Activated naive CD4-positive, alpha-beta T cell treated with anti-CD3 and anti-CD28 coated beads for 36 hours (primary cell): ENCODE measurements around the gene QRFP. TPM values are rescaled to one million over a fixed set of nuclear protein-coding genes. Genes with fewer than 3 reads are reported as not detected.

Experiments used
- CTCF ChIA-PET: fragments of 350-600 bp; sonication (Branson Sonifier 250); formaldehyde crosslinking; loops from one replicate; lab custom pipeline; 2021; ENCODE audit warnings: antibody characterized with exemption; lab: Charles Lee
- DNase-seq: peaks from one replicate; pipeline ENCODE4 v3.0.0-alpha.2; 2020
- H3K27ac Mint-ChIP-seq: one replicate; pipeline ENCODE4 v1.8.0; 2021; ENCODE audit warnings: mild to moderate bottlenecking, mixed read lengths
- H3K27me3 Mint-ChIP-seq: one replicate; pipeline ENCODE4 v1.8.0; 2021; ENCODE audit warnings: low read depth, mixed read lengths
- H3K36me3 Mint-ChIP-seq: one replicate; pipeline ENCODE4 v1.8.0; 2021; ENCODE audit warnings: low read depth, mixed read lengths
- H3K4me1 Mint-ChIP-seq: one replicate; pipeline ENCODE4 v1.8.0; 2021; ENCODE audit warnings: low read depth, mixed read lengths
- H3K4me3 Mint-ChIP-seq: one replicate; pipeline ENCODE4 v1.8.0; 2021; ENCODE audit warnings: mild to moderate bottlenecking, moderate library complexity, mixed read lengths
- H3K9me3 Mint-ChIP-seq: one replicate; pipeline ENCODE4 v1.8.0; 2021; ENCODE audit warnings: mixed read lengths
- intact Hi-C: fragments of 100-400 bp; cut with micrococcal nuclease; formaldehyde crosslinking; loops from one replicate; pipeline ENCODE4 v1.15.1; 2023
- total RNA-seq, 2 experiments: library from RNA; stranded (reverse); gene quantifications; one replicate each; pipeline ENCODE4 v1.2.3, GENCODE V29; 2021

The QRFP gene
- total RNA-seq, 2 experiments from 2014 or later = not detected

DNA sequence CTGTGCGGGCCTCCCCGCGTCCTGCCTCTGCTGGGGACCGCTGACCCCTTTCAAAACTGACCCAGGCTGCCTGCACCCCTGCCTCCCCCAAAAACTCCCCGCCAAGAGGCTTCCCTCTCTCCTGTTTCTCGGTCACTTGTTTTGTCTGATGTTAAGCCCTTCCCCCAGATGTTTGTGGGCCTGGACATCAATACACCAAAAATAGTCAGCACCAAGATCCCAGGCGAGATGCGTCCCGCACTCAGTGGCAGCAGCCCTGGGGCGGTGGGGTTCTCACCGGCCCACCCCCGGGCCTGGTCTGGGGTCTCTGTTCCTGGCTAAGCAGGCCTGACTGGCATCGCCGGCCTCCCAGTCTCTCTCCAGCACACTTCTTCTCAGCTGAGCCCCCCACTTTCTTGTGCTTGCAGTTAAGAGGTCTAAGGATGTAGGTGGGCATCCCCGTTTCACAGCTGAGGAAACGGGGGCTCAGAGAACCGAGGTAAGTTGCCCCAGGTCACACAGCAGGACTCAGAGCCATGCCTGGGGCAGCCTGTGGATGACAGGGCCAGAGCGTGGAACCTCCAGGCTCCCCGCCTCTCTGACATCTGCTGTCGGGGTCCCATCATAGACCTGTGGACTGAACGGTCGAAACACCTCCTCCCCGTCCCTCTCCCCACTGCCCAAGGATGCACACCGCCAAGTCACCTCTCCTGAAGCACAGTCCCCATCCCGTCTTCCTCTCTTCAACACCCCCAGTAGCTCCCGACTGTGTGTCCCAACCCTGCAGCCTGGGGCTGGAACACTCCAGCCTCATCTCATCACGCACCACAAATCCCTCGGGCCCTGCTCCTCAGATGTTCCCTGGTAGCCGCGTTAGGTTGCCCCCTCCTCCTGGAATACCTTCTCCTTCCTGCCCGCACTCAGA is 25.6 kb upstream of the QRFP start:
- Mint-ChIP-seq H3K27me3 (peaks cover 6% of the 10 kb centered on the region), H3K4me3 (no peak overlapping the region), H3K27ac (no peak overlapping the region), H3K36me3 (no peaks in the 10 kb centered on the region), H3K9me3 (no peaks in the 10 kb centered on the region), H3K4me1 (no peaks in the 10 kb centered on the region)
- intact Hi-C loops = no loop called here
- no peak for DNase-seq
- CTCF ChIA-PET = interaction anchor here (0.6 kb wide), 1 partner anchor 618 kb away, joined by 5 read pairs; no protein-coding TSS in a partner anchor

GRCh38 chr9:130921300-130921988 is 24.8 kb upstream of the QRFP start:
- no peak overlapping the region for H3K27ac Mint-ChIP-seq
- CTCF ChIA-PET = interaction anchor here (0.6 kb wide), 1 partner anchor 619 kb away, joined by 5 read pairs; no protein-coding TSS in a partner anchor
- H3K27me3 Mint-ChIP-seq = peaks cover 6% of the 10 kb centered on the region
- H3K4me1 Mint-ChIP-seq = no peaks in the 10 kb centered on the region
- no peak overlapping the region for H3K4me3 Mint-ChIP-seq
- H3K9me3 Mint-ChIP-seq = no peaks in the 10 kb centered on the region
- DNase-seq = no peak
- intact Hi-C loops = no loop called here
- no peaks in the 10 kb centered on the region for H3K36me3 Mint-ChIP-seq

DNA sequence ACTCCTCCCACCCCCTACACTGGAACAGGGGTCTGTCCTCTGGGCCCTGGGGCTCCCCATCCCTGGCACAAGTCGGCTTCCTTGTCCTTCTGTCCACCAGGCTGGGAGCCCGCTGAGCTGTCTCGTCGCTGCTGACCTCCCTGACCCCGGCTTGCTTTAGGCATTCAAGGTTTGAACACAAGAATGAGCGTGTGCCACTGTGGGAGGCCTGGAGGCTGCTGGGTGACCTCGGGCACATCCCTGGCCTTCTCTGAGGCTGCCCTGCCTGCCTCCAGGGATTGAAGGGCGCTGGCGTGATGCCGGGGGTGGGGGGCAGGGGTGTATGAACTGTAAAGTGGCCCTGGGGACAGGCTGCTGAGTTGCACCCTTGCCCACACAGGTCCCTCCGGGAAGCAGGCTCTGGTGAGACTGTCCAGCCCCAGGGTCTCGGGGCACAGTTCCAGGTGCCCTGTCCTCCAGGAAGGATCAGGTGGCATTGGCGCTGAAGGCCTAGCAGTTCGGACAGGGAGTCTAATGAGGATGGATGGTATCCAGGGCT is 24.2 kb upstream of the QRFP start:
- CTCF ChIA-PET = no interaction called here
- peaks cover 6% of the 10 kb centered on the region for H3K27me3 Mint-ChIP-seq
- H3K9me3 Mint-ChIP-seq = no peaks in the 10 kb centered on the region
- no peaks in the 10 kb centered on the region for H3K4me1 Mint-ChIP-seq
- no peak overlapping the region for H3K4me3 Mint-ChIP-seq
- DNase-seq = no peak
- no peak overlapping the region for H3K27ac Mint-ChIP-seq
- intact Hi-C loops = no loop called here
- H3K36me3 Mint-ChIP-seq = no peaks in the 10 kb centered on the region

GRCh38 chr9:130920233-130920632 is 23.6 kb upstream of the QRFP start:
- no peaks in the 10 kb centered on the region for H3K4me1 Mint-ChIP-seq
- intact Hi-C loops = no loop called here
- H3K36me3 Mint-ChIP-seq = no peaks in the 10 kb centered on the region
- H3K27ac Mint-ChIP-seq = no peak overlapping the region
- no peaks in the 10 kb centered on the region for H3K9me3 Mint-ChIP-seq
- peaks cover 6% of the 10 kb centered on the region for H3K27me3 Mint-ChIP-seq
- DNase-seq = no peak
- CTCF ChIA-PET = no interaction called here
- H3K4me3 Mint-ChIP-seq = no peak overlapping the region

DNA sequence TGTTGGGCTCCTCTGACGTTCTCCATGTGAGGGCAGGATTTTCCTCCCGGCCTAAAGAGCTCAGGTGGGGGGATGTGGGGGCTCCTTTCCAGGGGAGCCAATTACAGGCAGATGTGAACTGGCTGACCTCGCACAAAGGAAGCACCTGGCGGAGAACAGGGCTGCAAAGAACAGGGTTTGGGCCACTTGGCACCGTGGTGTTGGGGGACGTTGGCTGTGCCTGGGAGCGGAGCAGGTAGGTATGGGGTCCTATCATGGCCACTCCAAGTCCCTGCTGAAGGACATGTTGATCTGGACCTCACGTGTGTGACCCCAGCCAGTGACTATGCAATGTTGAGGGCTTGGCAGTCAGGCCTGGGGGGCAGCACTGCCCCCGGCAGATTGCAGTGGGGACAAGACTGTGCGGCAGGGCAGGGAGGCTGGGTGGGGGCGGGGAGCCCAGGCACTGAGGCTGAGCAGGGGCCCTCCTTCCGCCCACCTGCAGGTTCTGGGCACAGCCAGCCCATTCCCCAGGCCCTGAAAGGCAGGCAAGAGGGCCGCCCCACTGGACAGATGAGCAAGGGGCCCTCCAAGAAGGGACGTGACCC is 23.0 kb upstream of the QRFP start:
- H3K4me1 Mint-ChIP-seq = no peaks in the 10 kb centered on the region
- CTCF ChIA-PET = no interaction called here
- intact Hi-C loops = no loop called here

GRCh38 chr9:130918826-130919558 is 22.4 kb upstream of the QRFP start:
- H3K27ac Mint-ChIP-seq = no peak overlapping the region
- peaks cover 6% of the 10 kb centered on the region for H3K27me3 Mint-ChIP-seq
- H3K4me3 Mint-ChIP-seq = no peak overlapping the region
- no peaks in the 10 kb centered on the region for H3K9me3 Mint-ChIP-seq
- no peak for DNase-seq
- intact Hi-C loops = no loop called here
- no peaks in the 10 kb centered on the region for H3K36me3 Mint-ChIP-seq
- H3K4me1 Mint-ChIP-seq = no peaks in the 10 kb centered on the region
- CTCF ChIA-PET = no interaction called here

More for the DNA sequence above, 23.0 kb upstream of the QRFP start:
- no peaks in the 10 kb centered on the region for H3K36me3 Mint-ChIP-seq
- no peak overlapping the region for H3K4me3 Mint-ChIP-seq
- peaks cover 6% of the 10 kb centered on the region for H3K27me3 Mint-ChIP-seq
- H3K9me3 Mint-ChIP-seq = no peaks in the 10 kb centered on the region
- no peak overlapping the region for H3K27ac Mint-ChIP-seq
- no peak for DNase-seq

- Mint-ChIP-seq H3K9me3 (no peaks in the 10 kb centered on the region), H3K4me1 (no peaks in the 10 kb centered on the region), H3K27me3 (peaks cover 6% of the 10 kb centered on the region), H3K4me3 (no peak overlapping the region), H3K27ac (no peak overlapping the region), H3K36me3 (no peaks in the 10 kb centered on the region)
- intact Hi-C loops = no loop called here
- DNase-seq = no peak
- CTCF ChIA-PET = no interaction called here
These were observed 21.7 kb upstream of the QRFP start for GRCh38 chr9:130918101-130918825.

DNA sequence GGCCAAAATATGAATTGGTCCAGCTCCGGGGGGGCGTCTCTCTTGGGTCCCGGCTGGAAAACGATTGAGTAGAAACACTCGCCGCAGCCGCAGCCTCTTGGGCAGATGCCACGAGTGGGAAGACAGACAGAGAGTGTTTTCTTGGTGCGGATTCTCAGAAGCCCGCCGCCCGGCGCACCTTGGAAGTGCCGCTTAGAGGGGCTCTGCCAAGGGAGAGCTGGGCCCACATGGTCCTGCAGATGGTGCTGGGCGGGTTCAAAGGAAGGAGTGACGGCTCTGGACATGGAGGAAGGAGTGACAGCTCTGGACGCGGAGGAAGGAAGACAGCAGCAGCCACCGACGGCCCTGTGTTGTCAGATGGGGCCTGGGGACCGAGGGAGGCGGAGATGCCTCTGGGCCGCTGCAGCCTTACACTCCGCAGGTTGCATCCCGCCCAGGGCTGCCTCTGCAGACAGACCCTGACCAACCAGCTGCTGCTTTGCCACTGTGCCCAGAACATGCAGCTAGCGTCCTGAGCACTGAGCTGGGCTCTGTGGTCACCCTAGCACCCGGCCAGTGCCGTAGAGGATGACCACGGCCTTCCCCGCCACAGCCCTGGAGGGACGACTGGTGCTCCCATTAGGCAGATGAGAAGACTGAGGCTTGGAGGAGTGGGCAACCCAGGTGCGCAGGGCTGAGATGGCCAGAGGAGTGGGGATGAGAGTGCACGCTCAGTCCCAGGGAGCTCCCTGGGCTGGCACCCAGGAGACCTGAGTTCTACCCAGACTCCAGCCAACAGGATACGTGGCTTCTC is 20.8 kb upstream of the QRFP start:
- Mint-ChIP-seq H3K9me3 (no peaks in the 10 kb centered on the region), H3K27me3 (no peaks in the 10 kb centered on the region), H3K4me1 (no peaks in the 10 kb centered on the region), H3K27ac (no peak overlapping the region), H3K4me3 (no peak overlapping the region), H3K36me3 (no peaks in the 10 kb centered on the region)
- intact Hi-C loops = no loop called here
- CTCF ChIA-PET = no interaction called here
- DNase-seq = no peak

- Mint-ChIP-seq H3K4me1 (no peaks in the 10 kb centered on the region), H3K27me3 (no peaks in the 10 kb centered on the region), H3K27ac (no peak overlapping the region), H3K9me3 (no peaks in the 10 kb centered on the region), H3K4me3 (no peak overlapping the region), H3K36me3 (no peaks in the 10 kb centered on the region)
- DNase-seq = no peak
- intact Hi-C loops = no loop called here
- CTCF ChIA-PET = no interaction called here
These were observed 18.5 kb upstream of the QRFP start for GRCh38 chr9:130915096-130915447.

DNA sequence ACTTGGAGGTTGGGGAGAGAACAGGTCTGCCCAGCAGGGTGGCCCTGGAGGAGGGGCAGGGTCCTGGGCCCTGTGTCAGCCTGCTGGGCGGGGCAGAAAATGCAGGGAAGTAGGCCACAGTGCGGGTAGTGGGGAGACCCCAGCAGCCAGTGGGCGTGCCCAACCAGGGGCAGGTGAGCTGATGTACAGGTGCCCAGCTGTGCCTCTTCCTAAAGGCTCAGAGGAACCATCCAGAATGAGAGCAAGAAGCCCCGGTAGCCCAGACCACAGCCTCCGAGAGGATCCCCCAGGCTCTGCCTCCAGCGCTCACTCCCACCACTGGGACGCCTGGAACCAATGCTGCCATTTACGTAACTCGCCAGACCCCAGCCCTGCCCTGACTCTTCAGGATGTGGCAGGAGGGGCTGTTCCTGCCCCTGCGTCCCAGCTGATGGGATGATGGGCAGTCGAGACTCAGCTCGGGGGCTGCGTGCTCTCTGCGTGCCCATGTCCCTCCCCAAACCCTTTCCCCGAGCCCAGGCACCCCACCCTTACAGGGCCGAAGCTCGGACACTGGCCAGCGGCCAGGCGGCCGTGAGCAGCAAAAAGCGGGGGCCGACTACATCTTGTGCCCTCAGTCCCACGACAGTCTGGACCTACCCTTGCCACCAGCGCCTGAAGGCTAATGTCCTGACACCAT is 17.9 kb upstream of the QRFP start:
- no peaks in the 10 kb centered on the region for H3K4me1 Mint-ChIP-seq
- H3K27me3 Mint-ChIP-seq = no peaks in the 10 kb centered on the region
- no peaks in the 10 kb centered on the region for H3K36me3 Mint-ChIP-seq
- CTCF ChIA-PET = no interaction called here
- no peaks in the 10 kb centered on the region for H3K9me3 Mint-ChIP-seq
- no peak for DNase-seq
- no peak overlapping the region for H3K4me3 Mint-ChIP-seq
- H3K27ac Mint-ChIP-seq = no peak overlapping the region
- intact Hi-C loops = no loop called here
